ENCODE measurements around the gene ZNF121.

GRCh38 chr19:9565900-9566705 is 18.2 kb downstream of the ZNF121 start:
- TF ChIP-seq, protein P1, sequence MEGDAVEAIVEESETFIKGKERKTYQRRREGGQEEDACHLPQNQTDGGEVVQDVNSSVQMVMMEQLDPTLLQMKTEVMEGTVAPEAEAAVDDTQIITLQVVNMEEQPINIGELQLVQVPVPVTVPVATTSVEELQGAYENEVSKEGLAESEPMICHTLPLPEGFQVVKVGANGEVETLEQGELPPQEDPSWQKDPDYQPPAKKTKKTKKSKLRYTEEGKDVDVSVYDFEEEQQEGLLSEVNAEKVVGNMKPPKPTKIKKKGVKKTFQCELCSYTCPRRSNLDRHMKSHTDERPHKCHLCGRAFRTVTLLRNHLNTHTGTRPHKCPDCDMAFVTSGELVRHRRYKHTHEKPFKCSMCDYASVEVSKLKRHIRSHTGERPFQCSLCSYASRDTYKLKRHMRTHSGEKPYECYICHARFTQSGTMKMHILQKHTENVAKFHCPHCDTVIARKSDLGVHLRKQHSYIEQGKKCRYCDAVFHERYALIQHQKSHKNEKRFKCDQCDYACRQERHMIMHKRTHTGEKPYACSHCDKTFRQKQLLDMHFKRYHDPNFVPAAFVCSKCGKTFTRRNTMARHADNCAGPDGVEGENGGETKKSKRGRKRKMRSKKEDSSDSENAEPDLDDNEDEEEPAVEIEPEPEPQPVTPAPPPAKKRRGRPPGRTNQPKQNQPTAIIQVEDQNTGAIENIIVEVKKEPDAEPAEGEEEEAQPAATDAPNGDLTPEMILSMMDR (IDR thresholded peaks at IDR 0.05): no peak
- no peak for TF ChIP-seq POLR2A (IDR thresholded peaks at IDR 0.05)
- no peak for TF ChIP-seq EP300 (IDR thresholded peaks at IDR 0.05)
- TF ChIP-seq POLR2AphosphoS5 (IDR thresholded peaks at IDR 0.05): no peak

Data from upper lobe of left lung (tissue), 4 donors.